Measurements from ENCODE around the gene SOX5. TPM values are rescaled to one million over a fixed set of nuclear protein-coding genes. Genes with fewer than 3 reads are reported as not detected.

Gene SOX5
- polyA plus RNA-seq, 1 of the 3 experiments (the other 2 are of a cell fraction): 0.21 TPM

GRCh38 chr12:23889069-23889440 is 60.4 kb downstream of the SOX5 start (continued):
- TF ChIP-seq, protein P1, sequence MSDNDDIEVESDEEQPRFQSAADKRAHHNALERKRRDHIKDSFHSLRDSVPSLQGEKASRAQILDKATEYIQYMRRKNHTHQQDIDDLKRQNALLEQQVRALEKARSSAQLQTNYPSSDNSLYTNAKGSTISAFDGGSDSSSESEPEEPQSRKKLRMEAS (IDR thresholded peaks at IDR 0.05; ENCODE audit: low read depth): no peak

DNA sequence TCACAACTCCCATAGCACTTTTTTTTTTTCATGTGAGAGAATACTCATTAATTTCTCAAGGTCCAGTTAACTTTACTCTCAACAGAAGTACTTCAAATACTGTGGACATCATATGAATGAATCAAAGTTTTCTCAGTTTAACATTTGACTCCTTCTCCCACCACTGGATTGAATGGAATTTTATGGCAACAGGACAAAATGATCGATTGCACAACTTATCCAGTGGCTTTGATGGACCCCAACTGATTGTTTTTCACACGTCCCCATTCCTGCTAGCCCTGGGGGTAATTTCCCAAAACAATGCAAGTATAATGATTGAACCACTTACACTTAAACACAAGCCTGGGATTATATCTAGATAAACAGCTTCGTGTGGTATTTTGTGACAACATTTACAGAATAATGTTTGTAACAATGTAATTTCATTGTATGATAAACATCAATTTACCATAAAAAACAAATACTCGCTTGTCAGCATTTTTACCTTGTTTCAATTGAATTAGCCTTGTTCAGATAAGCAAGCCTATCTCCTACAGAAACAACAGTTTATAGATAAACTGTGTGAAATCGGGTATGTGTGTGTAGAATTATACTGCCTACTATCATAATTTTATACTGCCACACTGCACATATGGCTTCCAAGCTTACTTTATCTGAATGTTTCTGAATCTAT is 60.9 kb downstream of the SOX5 start:
- Histone ChIP-seq H4K20me1 (ENCODE audit: insufficient read depth) (no peaks in the 10 kb centered on the region), H3K4me3 (ENCODE audit: low read depth in 2 of 2, low read length in 1 of 2) (no peak overlapping the region), H3K9me3 (no peaks in the 10 kb centered on the region), H3K4me1 (ENCODE audit: control insufficient read depth in 1 of 2, insufficient read depth in 2 of 2, low read depth in 1 of 2, low read length in 1 of 2) (no peaks in the 10 kb centered on the region; a peak in 2 of 4 replicates), H3K9ac (no peak overlapping the region), H3K9me2 (0 out of 2 replicates have a peak, but pooled peaks cover 2% of the 10 kb centered on the region), H3K27ac (ENCODE audit: low read depth in 2 of 2, low read length in 1 of 2) (no peak overlapping the region), H3K4me2 (no peak overlapping the region), H3K27me3 (ENCODE audit: insufficient read depth) (no peaks in the 10 kb centered on the region), H3K79me2 (ENCODE audit: insufficient read depth) (no peaks in the 10 kb centered on the region), H3K36me3 (replicated peaks in 1 of 2; ENCODE audit: control insufficient read depth in 1 of 2, insufficient read depth in 2 of 2, low read length in 1 of 2) (no peaks in the 10 kb centered on the region), H3F3A (replicated peaks; ENCODE audit: insufficient read depth) (no peaks in the 10 kb centered on the region), H2AFZ (ENCODE audit: low read depth) (no peak overlapping the region)
- DNase-seq: peak; percentile 9
- ChIA-PET CTCF (no interaction called here), POLR2A (no interaction called here)
- TF ChIP-seq POLR2AphosphoS5 (IDR thresholded peaks at IDR 0.05; ENCODE audit: low read depth, low read length): no peak
- TF ChIP-seq CHD2 (IDR thresholded peaks at IDR 0.05; ENCODE audit: low read length, partially characterized antibody): no peak
- no peak for TF ChIP-seq MEF2A (IDR thresholded peaks at IDR 0.05; ENCODE audit: borderline replicate concordance, low read depth)
- no peak for TF ChIP-seq MXI1 (IDR thresholded peaks at IDR 0.05; ENCODE audit: low read depth, low read length)
- TF ChIP-seq, protein P1 (IDR thresholded peaks at IDR 0.05; ENCODE audit: low read depth): no peak
- TF ChIP-seq SMC3 (IDR thresholded peaks at IDR 0.05; ENCODE audit: low read depth, low read length): no peak
- TF ChIP-seq USF2 (IDR thresholded peaks at IDR 0.05; ENCODE audit: borderline replicate concordance, low read depth, low read length): no peak
- no peak for TF ChIP-seq YY1 (IDR thresholded peaks at IDR 0.05; ENCODE audit: low read depth)
- TF ChIP-seq GATA2 (CRISPR knock-in tag; IDR thresholded peaks at IDR 0.05): peak; percentile 77; the same call in 1 of the 2 replicates
- no peak for TF ChIP-seq JUND (IDR thresholded peaks at IDR 0.05)
- TF ChIP-seq, protein P2, sequence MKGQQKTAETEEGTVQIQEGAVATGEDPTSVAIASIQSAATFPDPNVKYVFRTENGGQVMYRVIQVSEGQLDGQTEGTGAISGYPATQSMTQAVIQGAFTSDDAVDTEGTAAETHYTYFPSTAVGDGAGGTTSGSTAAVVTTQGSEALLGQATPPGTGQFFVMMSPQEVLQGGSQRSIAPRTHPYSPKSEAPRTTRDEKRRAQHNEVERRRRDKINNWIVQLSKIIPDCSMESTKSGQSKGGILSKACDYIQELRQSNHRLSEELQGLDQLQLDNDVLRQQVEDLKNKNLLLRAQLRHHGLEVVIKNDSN (IDR thresholded peaks at IDR 0.05; ENCODE audit: borderline replicate concordance, low read depth): no peak
- TF ChIP-seq FOXM1 (IDR thresholded peaks at IDR 0.05; ENCODE audit: low read depth): no peak
- no peak for TF ChIP-seq SIN3A (IDR thresholded peaks at IDR 0.05; ENCODE audit: borderline replicate concordance, low read depth, low read length)
- TF ChIP-seq ZBTB33 (IDR thresholded peaks at IDR 0.05; ENCODE audit: borderline replicate concordance, low read depth): no peak
- no peak for TF ChIP-seq IRF3 (IDR thresholded peaks at IDR 0.05; ENCODE audit: low read depth, low read length)
- TF ChIP-seq EP300 (IDR thresholded peaks at IDR 0.05; ENCODE audit: borderline replicate concordance in 1 of 2, low read depth in 1 of 2, low read length in 1 of 2): peak in 1 of 2 experiments; percentile 30; a peak in 1 of 4 replicates
- TF ChIP-seq RFX5 (IDR thresholded peaks at IDR 0.05; ENCODE audit: low read length): no peak
- 35% methylated on average over 5 of the region's 5 CpGs for WGBS (ENCODE audit: low lambda C conversion rate)

All from SK-N-SH (cell line).